KOPT-K1 (cell line): ENCODE data around the gene MARVELD2.
"Not testable (repeated sequence)": the region's sequence is repeated elsewhere in the genome, so short reads cannot be mapped to it uniquely, and the experiment has no call there.

Experiments
- H3K27ac ChIP-seq: fragments of 200-600 bp; sonication (generic); 2 replicates; pipeline ENCODE4 v1.5.1; 2016; ENCODE audit warnings: antibody characterized with exemption, mild to moderate bottlenecking, low read depth, low read length; ENCODE audit not compliant: poor library complexity, severe bottlenecking
- H3K36me3 ChIP-seq: fragments of 200-600 bp; sonication (generic); 2 replicates; pipeline ENCODE4 v1.5.1; 2017; ENCODE audit warnings: antibody characterized with exemption, mild to moderate bottlenecking, low read length, moderate library complexity; ENCODE audit not compliant: insufficient read depth
- H3K9me3 ChIP-seq: fragments of 200-600 bp; sonication (generic); 2 replicates; pipeline ENCODE4 v1.5.1; 2017; ENCODE audit warnings: antibody characterized with exemption, low read length, mild to moderate bottlenecking; ENCODE audit not compliant: insufficient read depth, poor library complexity, severe bottlenecking

MARVELD2 gene

GRCh38 chr5:69431424-69432303, 16.7 kb downstream of the MARVELD2 start:
- H3K9me3 ChIP-seq: no peaks in the 10 kb centered on the region
- no peak overlapping the region for H3K27ac ChIP-seq
- no peaks in the 10 kb centered on the region for H3K36me3 ChIP-seq

GRCh38 chr5:69432412-69433206, 17.7 kb downstream of the MARVELD2 start:
- Histone ChIP-seq H3K9me3 (no peaks in the 10 kb centered on the region), H3K27ac (no peak overlapping the region), H3K36me3 (no peaks in the 10 kb centered on the region)

- H3K27ac ChIP-seq, H3K36me3 ChIP-seq, H3K9me3 ChIP-seq: not testable (repeated sequence)
Observed at GRCh38 chr5:69435276-69435884, 20.5 kb downstream of the MARVELD2 start.

- no peaks in the 10 kb centered on the region for H3K36me3 ChIP-seq
- H3K9me3 ChIP-seq: no peaks in the 10 kb centered on the region
- no peak overlapping the region for H3K27ac ChIP-seq
Observed at GRCh38 chr5:69444127-69444754, 29.3 kb downstream of the MARVELD2 start.

GRCh38 chr5:69449511-69449910, 34.6 kb downstream of the MARVELD2 start:
- Histone ChIP-seq H3K9me3 (no peaks in the 10 kb centered on the region), H3K36me3 (no peaks in the 10 kb centered on the region), H3K27ac (no peak overlapping the region)

GRCh38 chr5:69450116-69450515, 35.2 kb downstream of the MARVELD2 start:
- H3K36me3 ChIP-seq: no peaks in the 10 kb centered on the region
- no peaks in the 10 kb centered on the region for H3K9me3 ChIP-seq
- no peak overlapping the region for H3K27ac ChIP-seq

- H3K36me3 ChIP-seq, H3K27ac ChIP-seq, H3K9me3 ChIP-seq: not testable (repeated sequence)
Observed at GRCh38 chr5:69450527-69450926, 35.6 kb downstream of the MARVELD2 start.

GRCh38 chr5:69451941-69452647, 37.2 kb downstream of the MARVELD2 start:
- no peaks in the 10 kb centered on the region for H3K36me3 ChIP-seq
- no peaks in the 10 kb centered on the region for H3K9me3 ChIP-seq
- no peak overlapping the region for H3K27ac ChIP-seq

- H3K27ac ChIP-seq, H3K9me3 ChIP-seq, H3K36me3 ChIP-seq: not testable (repeated sequence)
Observed at GRCh38 chr5:69453487-69453886, 38.6 kb downstream of the MARVELD2 start.

- Histone ChIP-seq H3K27ac (no peak overlapping the region), H3K36me3 (no peaks in the 10 kb centered on the region), H3K9me3 (no peaks in the 10 kb centered on the region)
Observed at GRCh38 chr5:69454460-69455249, 39.7 kb downstream of the MARVELD2 start.

- not testable (repeated sequence) for H3K27ac ChIP-seq, H3K9me3 ChIP-seq, H3K36me3 ChIP-seq
Observed at GRCh38 chr5:69455428-69455988, 40.6 kb downstream of the MARVELD2 start.

GRCh38 chr5:69462170-69462569, 47.3 kb downstream of the MARVELD2 start:
- Histone ChIP-seq H3K27ac (no peak overlapping the region), H3K36me3 (no peaks in the 10 kb centered on the region), H3K9me3 (no peaks in the 10 kb centered on the region)

- not testable (repeated sequence) for H3K36me3 ChIP-seq, H3K27ac ChIP-seq, H3K9me3 ChIP-seq
Observed at GRCh38 chr5:69466375-69466774, 51.5 kb downstream of the MARVELD2 start.
